AG09309 (cell line): ENCODE results near the gene QARS1.

ENCODE experiments used
- DNase-seq: peaks from one replicate; pipeline ENCODE4 v3.0.0-alpha.2; 2010; ENCODE audit warnings: low read depth
- H3K4me3 ChIP-seq: 2 replicates; pipeline ENCODE4 v1.5.1; 2011; ENCODE audit warnings: mild to moderate bottlenecking, low read depth, low read length, moderate library complexity; ENCODE audit not compliant: control insufficient read depth
- TF ChIP-seq, protein P1 (sequence below): IDR thresholded peaks from 2 replicates; pipeline ENCODE4 v1.5.1; 2011; ENCODE audit warnings: mild to moderate bottlenecking, low read depth, low read length, inconsistent platforms; ENCODE audit not compliant: insufficient read depth, control insufficient read depth; ENCODE audit errors: missing control alignments

The QARS1 gene

DNA sequence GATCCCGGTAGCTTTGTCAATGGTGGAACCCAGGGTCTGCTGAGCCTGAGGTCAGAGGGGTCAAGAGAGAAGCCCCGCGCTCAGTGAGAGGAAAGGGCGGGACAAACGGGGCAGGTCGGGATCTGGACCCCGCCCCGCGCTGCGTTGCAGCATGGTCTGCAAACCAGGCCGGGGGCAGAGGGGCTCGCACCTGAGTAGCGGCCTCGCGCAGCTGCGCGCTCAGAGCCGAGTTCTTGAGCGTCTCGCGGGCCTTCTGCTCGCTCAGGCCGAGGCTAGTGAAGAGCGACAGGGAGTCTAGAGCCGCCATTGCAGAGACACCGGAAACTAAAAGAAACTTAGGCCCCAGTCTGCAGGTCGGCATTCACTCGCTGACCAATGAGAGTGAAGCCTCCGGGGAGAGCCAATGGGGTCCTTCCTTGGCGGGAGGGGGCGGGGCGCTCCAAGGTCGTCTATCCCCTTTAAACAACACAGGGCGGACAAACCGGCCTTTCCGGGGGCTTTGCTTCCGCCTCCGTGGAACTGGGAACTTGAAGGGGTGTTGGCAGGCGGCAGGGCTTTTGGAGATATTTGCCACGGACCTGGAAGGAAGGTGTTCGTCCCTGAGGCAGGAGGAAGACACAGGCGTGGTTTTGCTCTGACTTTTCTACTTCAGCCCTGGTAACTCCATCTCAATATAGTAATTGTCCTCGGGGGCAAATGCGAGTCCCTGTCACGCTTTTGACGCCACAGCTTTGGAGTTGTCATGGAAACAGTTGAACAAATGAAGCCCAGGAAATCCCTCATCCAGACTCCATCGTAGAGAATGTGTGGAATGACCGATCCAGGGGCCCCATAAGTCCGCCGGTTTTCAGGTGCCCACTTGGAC, at the start of gene QARS1:
Gene QARS1 (minus strand): TSS at position 331 of the 865 bp plus-strand sequence. CDS start 24 bp downstream, at position 307.
- TF ChIP-seq, protein P1, sequence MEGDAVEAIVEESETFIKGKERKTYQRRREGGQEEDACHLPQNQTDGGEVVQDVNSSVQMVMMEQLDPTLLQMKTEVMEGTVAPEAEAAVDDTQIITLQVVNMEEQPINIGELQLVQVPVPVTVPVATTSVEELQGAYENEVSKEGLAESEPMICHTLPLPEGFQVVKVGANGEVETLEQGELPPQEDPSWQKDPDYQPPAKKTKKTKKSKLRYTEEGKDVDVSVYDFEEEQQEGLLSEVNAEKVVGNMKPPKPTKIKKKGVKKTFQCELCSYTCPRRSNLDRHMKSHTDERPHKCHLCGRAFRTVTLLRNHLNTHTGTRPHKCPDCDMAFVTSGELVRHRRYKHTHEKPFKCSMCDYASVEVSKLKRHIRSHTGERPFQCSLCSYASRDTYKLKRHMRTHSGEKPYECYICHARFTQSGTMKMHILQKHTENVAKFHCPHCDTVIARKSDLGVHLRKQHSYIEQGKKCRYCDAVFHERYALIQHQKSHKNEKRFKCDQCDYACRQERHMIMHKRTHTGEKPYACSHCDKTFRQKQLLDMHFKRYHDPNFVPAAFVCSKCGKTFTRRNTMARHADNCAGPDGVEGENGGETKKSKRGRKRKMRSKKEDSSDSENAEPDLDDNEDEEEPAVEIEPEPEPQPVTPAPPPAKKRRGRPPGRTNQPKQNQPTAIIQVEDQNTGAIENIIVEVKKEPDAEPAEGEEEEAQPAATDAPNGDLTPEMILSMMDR = no peak
- H3K4me3 ChIP-seq = peak within 1 kb of the TSS; percentile 88
- peak; percentile 52 for DNase-seq

DNA sequence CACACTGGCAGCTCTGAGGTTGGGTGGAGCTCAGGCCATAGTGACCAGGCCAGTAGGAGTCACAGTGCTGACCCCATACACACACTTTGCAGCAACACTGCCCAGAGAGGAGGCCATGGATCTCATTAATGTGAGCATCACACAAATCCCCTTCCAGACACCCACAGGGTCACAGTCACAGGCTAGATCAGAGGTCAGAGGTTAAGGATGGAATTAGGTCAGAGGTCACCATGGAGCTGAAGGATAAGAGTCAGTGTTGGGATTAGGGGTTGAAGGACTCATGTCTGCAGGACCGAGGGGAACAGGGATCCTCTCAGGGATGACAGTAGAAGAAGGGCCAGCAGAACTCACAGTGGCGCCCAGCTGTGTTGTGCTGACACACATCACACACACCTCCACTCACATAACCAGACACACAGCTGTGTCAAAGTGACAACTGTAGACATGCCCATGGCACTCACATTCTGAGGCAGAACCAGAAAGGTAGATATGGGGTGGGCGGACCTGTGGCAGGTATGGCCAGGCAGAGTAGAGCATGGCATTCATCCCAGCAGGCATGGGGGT, 48.9 kb upstream of the QARS1 start:
- H3K4me3 ChIP-seq = no peak overlapping the region
- TF ChIP-seq, protein P1 = no peak
- no peak for DNase-seq

DNA sequence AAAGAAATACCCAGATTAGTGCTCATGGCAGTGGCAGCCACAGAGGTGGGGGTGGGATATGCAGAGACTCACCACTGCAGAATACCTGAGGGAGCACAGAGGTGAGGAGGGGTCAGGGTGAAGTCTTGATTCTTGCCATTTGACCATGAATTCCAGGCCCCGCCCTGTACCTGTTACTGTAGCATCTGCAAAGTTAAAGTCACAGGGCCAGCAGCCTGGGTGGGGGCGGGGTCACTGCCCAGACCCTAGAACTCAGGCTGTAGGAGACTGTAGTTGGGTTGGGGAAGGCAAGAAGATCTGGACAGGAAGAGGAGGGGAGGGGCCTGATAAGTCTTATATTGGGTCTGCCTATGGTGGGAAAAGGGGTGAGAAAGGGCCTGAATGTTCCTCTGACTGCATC, 47.1 kb upstream of the QARS1 start:
- H3K4me3 ChIP-seq = no peak overlapping the region
- no peak for DNase-seq
- TF ChIP-seq, protein P1 = no peak

DNA sequence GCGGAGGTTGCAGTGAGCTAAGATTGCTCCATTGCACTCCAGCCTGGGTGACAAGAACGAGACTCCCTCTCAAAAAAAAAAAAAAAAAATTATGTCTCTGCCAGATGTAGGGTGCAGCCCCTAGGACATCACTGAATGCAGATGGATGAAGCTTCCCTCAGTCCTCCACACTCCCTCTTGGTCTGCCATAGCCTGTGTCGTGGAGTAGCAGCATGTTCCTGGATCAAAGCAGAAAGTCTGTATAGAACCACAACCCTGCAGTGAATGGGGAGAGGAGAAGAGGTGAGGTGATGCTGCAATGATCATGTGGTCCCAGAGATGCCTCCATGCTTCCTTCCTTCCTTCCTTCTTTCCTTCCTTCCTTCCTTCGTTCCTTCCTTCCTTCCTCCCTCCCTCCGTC, 43.6 kb upstream of the QARS1 start:
- no peak for DNase-seq
- H3K4me3 ChIP-seq = no peak overlapping the region
- TF ChIP-seq, protein P1 = no peak

DNA sequence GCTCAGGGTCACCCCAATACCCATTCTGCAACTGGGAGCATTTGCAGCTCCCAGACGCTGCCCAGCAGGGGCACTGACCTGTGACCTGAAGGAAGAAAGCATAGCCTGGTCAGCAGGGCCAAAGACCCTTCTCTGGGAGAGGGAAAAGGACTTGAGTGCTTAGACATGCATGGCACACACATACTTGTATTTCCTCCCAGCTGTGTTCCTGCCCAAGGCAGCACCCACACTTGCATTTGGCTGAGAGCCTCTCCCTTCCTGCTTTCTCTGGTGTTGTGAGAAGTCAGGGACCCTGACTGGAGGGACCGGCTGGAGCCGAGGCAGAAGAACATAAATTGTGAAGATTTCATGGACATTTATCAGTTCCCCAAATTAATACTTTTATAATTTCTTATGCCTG, 35.5 kb upstream of the QARS1 start:
- H3K4me3 ChIP-seq = no peak overlapping the region
- no peak for DNase-seq
- TF ChIP-seq, protein P1 = no peak

DNA sequence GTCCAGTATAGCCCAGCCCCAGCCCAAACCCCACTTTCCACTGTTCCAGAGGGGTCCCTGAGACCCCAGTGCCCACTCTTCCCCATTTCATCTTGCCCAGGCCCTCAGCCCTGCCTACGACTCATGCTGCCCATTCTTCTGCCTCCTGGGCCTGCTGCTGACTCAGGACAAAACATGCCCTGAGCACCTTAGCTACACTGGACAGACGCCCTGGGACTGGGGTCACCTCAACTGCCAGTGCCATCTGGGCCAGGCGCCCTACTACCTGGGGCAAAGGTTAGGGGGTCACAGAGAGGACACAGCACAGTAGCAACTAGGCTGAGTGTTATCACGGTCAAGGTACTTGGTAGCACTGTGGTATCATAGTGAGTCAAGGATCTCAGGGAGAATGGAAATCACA, 30.9 kb upstream of the QARS1 start:
- no peak for DNase-seq
- TF ChIP-seq, protein P1 = no peak
- no peak overlapping the region for H3K4me3 ChIP-seq
